RKO (cell line): ENCODE data around the gene BANK1.

Experiments
- DNase-seq: peaks from one replicate; pipeline ENCODE4 v3.0.0-alpha.2; 2016; ENCODE audit warnings: low spot score

The BANK1 gene

GRCh38 chr4:101790521-101791181 lies at the start of gene BANK1:
BANK1 (plus strand) TSS chr4:101790730; CDS start chr4:101790881, 151 bp downstream.
- no peak for DNase-seq

- DNase-seq, result no peak
Observed at GRCh38 chr4:101753721-101754120, 36.8 kb upstream of the BANK1 start.

- DNase-seq, result no peak
Observed at GRCh38 chr4:101756181-101756580, 34.3 kb upstream of the BANK1 start.

- no peak for DNase-seq
Observed at GRCh38 chr4:101761405-101761804, 29.1 kb upstream of the BANK1 start.

- DNase-seq, result no peak
Observed at GRCh38 chr4:101762025-101762424, 28.5 kb upstream of the BANK1 start.

- no peak for DNase-seq
Observed at GRCh38 chr4:101762534-101762933, 28.0 kb upstream of the BANK1 start.

GRCh38 chr4:101763576-101763975 lies 27.0 kb upstream of the BANK1 start:
- DNase-seq, result no peak

GRCh38 chr4:101774807-101775206 lies 15.7 kb upstream of the BANK1 start:
- DNase-seq, result peak; percentile 7

- DNase-seq, result no peak
Observed at GRCh38 chr4:101777431-101777830, 13.1 kb upstream of the BANK1 start.

- no peak for DNase-seq
Observed at GRCh38 chr4:101780284-101780683, 10.2 kb upstream of the BANK1 start.

GRCh38 chr4:101782546-101782945 lies 8.0 kb upstream of the BANK1 start:
- DNase-seq, result no peak

GRCh38 chr4:101784957-101785356 lies 5.6 kb upstream of the BANK1 start:
- DNase-seq, result no peak

GRCh38 chr4:101785486-101785885 lies 5.0 kb upstream of the BANK1 start:
- DNase-seq, result no peak

- DNase-seq, result no peak
Observed at GRCh38 chr4:101787701-101788316, 2.7 kb upstream of the BANK1 start.

GRCh38 chr4:101791182-101791558 lies 640 bp downstream of the BANK1 start:
- DNase-seq, result no peak

- no peak for DNase-seq
Observed at GRCh38 chr4:101792056-101792590, 1.6 kb downstream of the BANK1 start.

- DNase-seq, result no peak
Observed at GRCh38 chr4:101793397-101793796, 2.9 kb downstream of the BANK1 start.

- DNase-seq, result no peak
Observed at GRCh38 chr4:101794806-101795205, 4.3 kb downstream of the BANK1 start.

GRCh38 chr4:101795704-101796103 lies 5.2 kb downstream of the BANK1 start:
- peak; percentile 2 for DNase-seq

- DNase-seq, result no peak
Observed at GRCh38 chr4:101801958-101802357, 11.4 kb downstream of the BANK1 start.

- peak; percentile 12 for DNase-seq
Observed at GRCh38 chr4:101806914-101807313, 16.4 kb downstream of the BANK1 start.

GRCh38 chr4:101807351-101807750 lies 16.8 kb downstream of the BANK1 start:
- DNase-seq, result no peak

GRCh38 chr4:101813604-101814003 lies 23.1 kb downstream of the BANK1 start:
- DNase-seq, result no peak

GRCh38 chr4:101818362-101818761 lies 27.8 kb downstream of the BANK1 start:
- no peak for DNase-seq
